HG03060 (cell line): Measurements from ENCODE around the gene CEACAM5.
"Not testable (repeated sequence)": the region's sequence is repeated elsewhere in the genome, so short reads cannot be mapped to it uniquely, and the experiment has no call there.

Experiments
- ATAC-seq: cut with Tn5 transposase; IDR thresholded peaks from one replicate; pipeline ENCODE4 v1.9.1; 2021; ENCODE audit warnings: low read depth, moderate number of reproducible peaks; ENCODE audit not compliant: unreplicated experiment

The CEACAM5 gene

GRCh38 chr19:41699968-41700323 is 8.5 kb upstream of the CEACAM5 start:
- no peak for ATAC-seq

GRCh38 chr19:41700381-41701195 is 7.8 kb upstream of the CEACAM5 start:
- ATAC-seq, result no peak

- ATAC-seq, result no peak
Measured at GRCh38 chr19:41701401-41702075, 6.9 kb upstream of the CEACAM5 start.

- ATAC-seq, result no peak
Measured at GRCh38 chr19:41702171-41702651, 6.2 kb upstream of the CEACAM5 start.

GRCh38 chr19:41703602-41704293 is 4.7 kb upstream of the CEACAM5 start:
- ATAC-seq, result no peak

- ATAC-seq, result no peak
Measured at GRCh38 chr19:41705393-41706174, 2.8 kb upstream of the CEACAM5 start.

GRCh38 chr19:41706741-41707501 is 1.5 kb upstream of the CEACAM5 start:
- ATAC-seq, result no peak

- ATAC-seq, result no peak
Measured at GRCh38 chr19:41707502-41707812, 969 bp upstream of the CEACAM5 start.

GRCh38 chr19:41707871-41708371 is 505 bp upstream of the CEACAM5 start:
- no peak for ATAC-seq

- not testable (repeated sequence) for ATAC-seq
Measured at GRCh38 chr19:41709516-41709915, 1.1 kb downstream of the CEACAM5 start.

- ATAC-seq, result no peak
Measured at GRCh38 chr19:41709951-41710645, 1.7 kb downstream of the CEACAM5 start.

- no peak for ATAC-seq
Measured at GRCh38 chr19:41711376-41712261, 3.2 kb downstream of the CEACAM5 start.

- no peak for ATAC-seq
Measured at GRCh38 chr19:41714598-41714997, 6.2 kb downstream of the CEACAM5 start.

- no peak for ATAC-seq
Measured at GRCh38 chr19:41718761-41719160, 10.3 kb downstream of the CEACAM5 start.

GRCh38 chr19:41720103-41720502 is 11.7 kb downstream of the CEACAM5 start:
- ATAC-seq, result no peak

GRCh38 chr19:41726493-41726892 is 18.1 kb downstream of the CEACAM5 start:
- ATAC-seq, result no peak

- ATAC-seq, result no peak
Measured at GRCh38 chr19:41734156-41734555, 25.7 kb downstream of the CEACAM5 start.

GRCh38 chr19:41734585-41734984 is 26.2 kb downstream of the CEACAM5 start:
- no peak for ATAC-seq
